Measurements from ENCODE around the gene CACHD1.

GRCh38 chr1:64721576-64722145 lies 251.7 kb downstream of the CACHD1 start:
- no peak for TF ChIP-seq POLR2A (IDR thresholded peaks at IDR 0.05; ENCODE audit: low read length)
- TF ChIP-seq GATA1 (IDR thresholded peaks at IDR 0.05; ENCODE audit: low read depth, low read length) = no peak

All from erythroblast (primary cell).